Measurements from ENCODE around the gene IFNA8. TPM values are rescaled to one million over a fixed set of nuclear protein-coding genes. Genes with fewer than 3 reads are reported as not detected.

IFNA8 gene
- polyA plus RNA-seq, 1 donor (not counting 4 experiments of a cell fraction or from before 2014, with no cell fraction given) = not detected

GRCh38 chr9:21413151-21413550 is 4.2 kb downstream of the IFNA8 start:
- H3K9ac ChIP-seq (ENCODE audit: control insufficient read depth, extremely low read depth, insufficient read depth, low read length) = no peak overlapping the region
- dilution Hi-C loops (cut with MboI; ENCODE audit: extremely low pct_ligation_motif_present, low sequenced_read_pairs) = no loop called here
- H3K27me3 ChIP-seq (ENCODE audit: control insufficient read depth, extremely low read depth, insufficient read depth, low read length) = peaks cover 8% of the 10 kb centered on the region
- no peak overlapping the region for H3K4me2 ChIP-seq (ENCODE audit: control insufficient read depth, extremely low read depth, insufficient read depth, low read depth, low read length)
- peaks cover 9% of the 10 kb centered on the region for H3K4me1 ChIP-seq (ENCODE audit: control insufficient read depth, extremely low read depth, insufficient read depth, low read length)
- TF ChIP-seq EZH2 (IDR thresholded peaks at IDR 0.05; ENCODE audit: low read length) = no peak
- no peak for TF ChIP-seq CTCF (optimal IDR thresholded peaks at IDR 0.05 in 1 of 3, IDR thresholded peaks at IDR 0.05 in 1 of 3, conservative IDR thresholded peaks at IDR 0.05 in 1 of 3; ENCODE audit: extremely low read depth in 1 of 3, insufficient read depth in 2 of 3, low read length in 3 of 3)
- H3K9me3 ChIP-seq (ENCODE audit: control insufficient read depth, low read depth, low read length) = no peaks in the 10 kb centered on the region
- no peak for FAIRE-seq
- H4K20me1 ChIP-seq (ENCODE audit: control insufficient read depth, extremely low read depth, insufficient read depth, low read length) = no peaks in the 10 kb centered on the region
- H3K4me3 ChIP-seq (ENCODE audit: control insufficient read depth in 2 of 3, extremely low read depth in 1 of 3, insufficient read depth in 2 of 3, low read depth in 1 of 3, low read length in 3 of 3) = no peak overlapping the region
- no peaks in the 10 kb centered on the region for H3K36me3 ChIP-seq (ENCODE audit: control insufficient read depth in 2 of 2, extremely low read depth in 1 of 2, insufficient read depth in 2 of 2, low read length in 2 of 2)
- DNase-seq (ENCODE audit: low read depth, low spot score) = no peak
- H3K27ac ChIP-seq (ENCODE audit: control insufficient read depth, insufficient read depth, low read length) = no peak overlapping the region
- no peaks in the 10 kb centered on the region for H3K9me1 ChIP-seq (ENCODE audit: control insufficient read depth, extremely low read depth, insufficient read depth, low read length)
- no peaks in the 10 kb centered on the region for H3K79me2 ChIP-seq (ENCODE audit: control insufficient read depth, insufficient read depth, low read length)
- no peak overlapping the region for H2AFZ ChIP-seq (ENCODE audit: control insufficient read depth, low read length)

GRCh38 chr9:21413624-21414023 is 4.7 kb downstream of the IFNA8 start:
- peaks cover 8% of the 10 kb centered on the region for H3K27me3 ChIP-seq (ENCODE audit: control insufficient read depth, extremely low read depth, insufficient read depth, low read length)
- H2AFZ ChIP-seq (ENCODE audit: control insufficient read depth, low read length) = no peak overlapping the region
- DNase-seq (ENCODE audit: low read depth, low spot score) = no peak
- no peaks in the 10 kb centered on the region for H4K20me1 ChIP-seq (ENCODE audit: control insufficient read depth, extremely low read depth, insufficient read depth, low read length)
- no peak for FAIRE-seq
- no peak overlapping the region for H3K4me3 ChIP-seq (ENCODE audit: control insufficient read depth in 2 of 3, extremely low read depth in 1 of 3, insufficient read depth in 2 of 3, low read depth in 1 of 3, low read length in 3 of 3)
- H3K4me2 ChIP-seq (ENCODE audit: control insufficient read depth, extremely low read depth, insufficient read depth, low read depth, low read length) = no peak overlapping the region
- no peaks in the 10 kb centered on the region for H3K36me3 ChIP-seq (ENCODE audit: control insufficient read depth in 2 of 2, extremely low read depth in 1 of 2, insufficient read depth in 2 of 2, low read length in 2 of 2)
- TF ChIP-seq CTCF (optimal IDR thresholded peaks at IDR 0.05 in 1 of 3, IDR thresholded peaks at IDR 0.05 in 1 of 3, conservative IDR thresholded peaks at IDR 0.05 in 1 of 3; ENCODE audit: extremely low read depth in 1 of 3, insufficient read depth in 2 of 3, low read length in 3 of 3) (peak; percentile 19 to 51 (median 50)), EZH2 (IDR thresholded peaks at IDR 0.05; ENCODE audit: low read length) (no peak)
- H3K9ac ChIP-seq (ENCODE audit: control insufficient read depth, extremely low read depth, insufficient read depth, low read length) = no peak overlapping the region
- peaks cover 9% of the 10 kb centered on the region for H3K4me1 ChIP-seq (ENCODE audit: control insufficient read depth, extremely low read depth, insufficient read depth, low read length)
- no peaks in the 10 kb centered on the region for H3K9me1 ChIP-seq (ENCODE audit: control insufficient read depth, extremely low read depth, insufficient read depth, low read length)
- H3K27ac ChIP-seq (ENCODE audit: control insufficient read depth, insufficient read depth, low read length) = no peak overlapping the region
- dilution Hi-C loops (cut with MboI; ENCODE audit: extremely low pct_ligation_motif_present, low sequenced_read_pairs) = no loop called here
- H3K79me2 ChIP-seq (ENCODE audit: control insufficient read depth, insufficient read depth, low read length) = no peaks in the 10 kb centered on the region
- H3K9me3 ChIP-seq (ENCODE audit: control insufficient read depth, low read depth, low read length) = no peaks in the 10 kb centered on the region

Data from keratinocyte (primary cell).